HG02610 (cell line): ENCODE measurements around the gene AGBL3.
"Not testable (repeated sequence)": the region's sequence is repeated elsewhere in the genome, so short reads cannot be mapped to it uniquely, and the experiment has no call there.

Experiments
- ATAC-seq: cut with Tn5 transposase; IDR thresholded peaks from one replicate; pipeline ENCODE4 v1.9.1; 2021; ENCODE audit warnings: mild to moderate bottlenecking, moderate library complexity; ENCODE audit not compliant: unreplicated experiment

The AGBL3 gene

GRCh38 chr7:135164357-135165061 is 178.2 kb downstream of the AGBL3 start:
- no peak for ATAC-seq

- no peak for ATAC-seq
Observed at GRCh38 chr7:135165862-135166261, 179.6 kb downstream of the AGBL3 start.

- no peak for ATAC-seq
Observed at GRCh38 chr7:135166338-135166990, 180.2 kb downstream of the AGBL3 start.

- no peak for ATAC-seq
Observed at GRCh38 chr7:135167365-135167917, 181.1 kb downstream of the AGBL3 start.

- ATAC-seq = no peak
Observed at GRCh38 chr7:135168001-135168400, 181.7 kb downstream of the AGBL3 start.

- no peak for ATAC-seq
Observed at GRCh38 chr7:135168489-135169140, 182.3 kb downstream of the AGBL3 start.

- ATAC-seq = peak; percentile 37
Observed at GRCh38 chr7:135169141-135169963, 183.0 kb downstream of the AGBL3 start.

- peak; percentile 6 for ATAC-seq
Observed at GRCh38 chr7:135169964-135170273, 183.6 kb downstream of the AGBL3 start.

- ATAC-seq = peak; percentile 74
Observed at GRCh38 chr7:135170274-135170997, 184.1 kb downstream of the AGBL3 start, which contains the start of gene CYREN. Gene CYREN, minus strand, starts transcription at chr7:135170707. Its CDS starts 1,785 bp downstream, at chr7:135168922.

GRCh38 chr7:135170998-135171481 is 184.7 kb downstream of the AGBL3 start:
- ATAC-seq = peak; percentile 20

- not testable (repeated sequence) for ATAC-seq
Observed at GRCh38 chr7:135171581-135172291, 185.4 kb downstream of the AGBL3 start.

GRCh38 chr7:135173916-135174315 is 187.6 kb downstream of the AGBL3 start:
- ATAC-seq = not testable (repeated sequence)

GRCh38 chr7:135174941-135175340 is 188.6 kb downstream of the AGBL3 start:
- ATAC-seq = no peak

- no peak for ATAC-seq
Observed at GRCh38 chr7:135175931-135176330, 189.6 kb downstream of the AGBL3 start.

GRCh38 chr7:135177028-135177696 is 190.9 kb downstream of the AGBL3 start:
- no peak for ATAC-seq

GRCh38 chr7:135178364-135178763 is 192.1 kb downstream of the AGBL3 start:
- no peak for ATAC-seq

- no peak for ATAC-seq
Observed at GRCh38 chr7:135179321-135179925, 193.1 kb downstream of the AGBL3 start.

- peak; percentile 78 for ATAC-seq
Observed at GRCh38 chr7:135180122-135180521, 193.8 kb downstream of the AGBL3 start.
